H9 (cell line): ENCODE measurements around the gene ZYG11A. TPM values are rescaled to one million over a fixed set of nuclear protein-coding genes. Genes with fewer than 3 reads are reported as not detected.

Experiments
- DNase-seq: peaks from one replicate; pipeline ENCODE4 v3.0.0-alpha.2; 2017
- H2AFZ ChIP-seq: one replicate; pipeline ENCODE4 v1.6.1; 2013; ENCODE audit warnings: mild to moderate bottlenecking, low read length, control low read depth, moderate library complexity
- H2AK5ac ChIP-seq: 2 replicates; pipeline ENCODE4 v1.6.1; 2013; ENCODE audit warnings: low read length, control low read depth, mixed read lengths; ENCODE audit not compliant: insufficient read length
- H2BK120ac ChIP-seq: one replicate; pipeline ENCODE4 v1.6.1; 2013; ENCODE audit warnings: low read depth, mild to moderate bottlenecking, low read length, control low read depth, inconsistent platforms; ENCODE audit not compliant: poor library complexity, severe bottlenecking
- H2BK12ac ChIP-seq: 2 replicates; pipeline ENCODE4 v1.6.1; 2013; ENCODE audit warnings: low read length, control low read depth, mixed read lengths, low read depth; ENCODE audit not compliant: insufficient read length
- H2BK15ac ChIP-seq: 2 replicates; pipeline ENCODE4 v1.6.1; 2013; ENCODE audit warnings: low read depth, low read length, control low read depth
- H2BK20ac ChIP-seq: one replicate; pipeline ENCODE4 v1.6.1; 2013; ENCODE audit warnings: low read depth, mild to moderate bottlenecking, low read length, control low read depth, inconsistent platforms; ENCODE audit not compliant: poor library complexity, severe bottlenecking
- H2BK5ac ChIP-seq: 2 replicates; pipeline ENCODE4 v1.6.1; 2013; ENCODE audit warnings: low read length, control low read depth, mixed read lengths; ENCODE audit not compliant: insufficient read length
- H3K14ac ChIP-seq: 2 replicates; pipeline ENCODE4 v1.6.1; 2013; ENCODE audit warnings: low read length, control low read depth; ENCODE audit not compliant: insufficient read depth
- H3K18ac ChIP-seq: 2 replicates; pipeline ENCODE4 v1.6.1; 2013; ENCODE audit warnings: low read depth, mild to moderate bottlenecking, mixed read lengths, low read length, control low read depth; ENCODE audit not compliant: insufficient read length
- H3K23ac ChIP-seq: 2 replicates; pipeline ENCODE4 v1.6.1; 2013; ENCODE audit warnings: low read length, control low read depth, mixed read lengths, low read depth; ENCODE audit not compliant: insufficient read length
- H3K23me2 ChIP-seq: 2 replicates; pipeline ENCODE4 v1.6.1; 2013; ENCODE audit warnings: low read depth, mild to moderate bottlenecking, mixed read lengths, low read length, control low read depth; ENCODE audit not compliant: insufficient read length, poor library complexity, severe bottlenecking
- H3K27ac ChIP-seq: 2 replicates; pipeline ENCODE4 v1.5.1; 2013; ENCODE audit warnings: low read length, control low read depth, mixed read lengths, low read depth; ENCODE audit not compliant: insufficient read length
- H3K27me3 ChIP-seq: 2 replicates; pipeline ENCODE4 v1.6.1; 2013; ENCODE audit warnings: low read length, control low read depth, inconsistent platforms; ENCODE audit not compliant: insufficient read depth
- H3K4ac ChIP-seq: 2 replicates; pipeline ENCODE4 v1.6.1; 2013; ENCODE audit warnings: low read depth, mild to moderate bottlenecking, control low read depth, inconsistent platforms, low read length, moderate library complexity
- H3K4me1 ChIP-seq: 2 replicates; pipeline ENCODE4 v1.6.1; 2013; ENCODE audit warnings: low read length, control low read depth, inconsistent platforms; ENCODE audit not compliant: insufficient read depth
- H3K4me2 ChIP-seq: 2 replicates; pipeline ENCODE4 v1.6.1; 2013; ENCODE audit warnings: low read length, control low read depth, mixed read lengths; ENCODE audit not compliant: insufficient read length, insufficient read depth
- H3K56ac ChIP-seq: 2 replicates; pipeline ENCODE4 v1.6.1; 2013; ENCODE audit warnings: low read depth, mild to moderate bottlenecking, mixed read lengths, low read length, control low read depth; ENCODE audit not compliant: insufficient read length
- H3K79me1 ChIP-seq: 2 replicates; pipeline ENCODE4 v1.6.1; 2013; ENCODE audit warnings: low read depth, mild to moderate bottlenecking, moderate library complexity, low read length, control low read depth, inconsistent platforms; ENCODE audit not compliant: insufficient read depth, poor library complexity, severe bottlenecking
- H3K79me2 ChIP-seq: 2 replicates; pipeline ENCODE4 v1.6.1; 2013; ENCODE audit warnings: low read length, control low read depth, inconsistent platforms; ENCODE audit not compliant: insufficient read depth
- H3K9ac ChIP-seq: 2 replicates; pipeline ENCODE4 v1.6.1; 2013; ENCODE audit warnings: low read length, control low read depth, mixed read lengths; ENCODE audit not compliant: insufficient read length; ENCODE audit errors: extremely low read depth
- H3K9me3 ChIP-seq: one replicate; pipeline ENCODE4 v1.6.1; 2013; ENCODE audit warnings: low read depth, low read length, inconsistent platforms; ENCODE audit not compliant: control insufficient read depth
- H3T11ph ChIP-seq: one replicate; pipeline ENCODE4 v1.6.1; 2013; ENCODE audit warnings: mild to moderate bottlenecking, low read length, control low read depth, inconsistent platforms
- H4K20me1 ChIP-seq: one replicate; pipeline ENCODE4 v1.6.1; 2013; ENCODE audit not compliant: control insufficient read depth, insufficient read length, insufficient read depth
- H4K5ac ChIP-seq: 2 replicates; pipeline ENCODE4 v1.6.1; 2013; ENCODE audit warnings: low read depth, mild to moderate bottlenecking, mixed read lengths, low read length, control low read depth; ENCODE audit not compliant: insufficient read length
- H4K8ac ChIP-seq: replicated peaks from 2 replicates; pipeline ENCODE4 v1.6.1; 2013; ENCODE audit warnings: low read length, control low read depth, mixed read lengths, low read depth; ENCODE audit not compliant: insufficient read length
- H4K91ac ChIP-seq: 2 replicates; pipeline ENCODE4 v1.6.1; 2013; ENCODE audit warnings: low read depth, mild to moderate bottlenecking, moderate library complexity, mixed read lengths, low read length, control low read depth; ENCODE audit not compliant: insufficient read length
- H3K27ac Mint-ChIP-seq, 3 experiments: 2 replicates in 2 of 3; 3 replicates in 1 of 3; pipeline ENCODE4 v1.8.0; 2020 to 2021; ENCODE audit warnings: mixed read lengths in 3 of 3, mild to moderate bottlenecking in 1 of 3, moderate library complexity in 1 of 3
- H3K27me3 Mint-ChIP-seq: 2 replicates; pipeline ENCODE4 v1.8.0; 2021; ENCODE audit warnings: low read depth, mild to moderate bottlenecking, moderate library complexity, mixed read lengths
- H3K36me3 Mint-ChIP-seq, 3 experiments: 2 replicates in 2 of 3; 3 replicates in 1 of 3; pipeline ENCODE4 v1.8.0; 2020 to 2021; ENCODE audit warnings: low read depth in 3 of 3, mixed read lengths in 3 of 3; ENCODE audit not compliant: insufficient read depth in 1 of 3
- H3K4me1 Mint-ChIP-seq, 2 experiments: 2 replicates each; pipeline ENCODE4 v1.8.0; 2020; ENCODE audit warnings: mixed read lengths in 2 of 2
- H3K4me3 Mint-ChIP-seq, 2 experiments: 2 replicates in 1 of 2; 3 replicates in 1 of 2; pipeline ENCODE4 v1.8.0; 2020 to 2021; ENCODE audit warnings: mild to moderate bottlenecking in 2 of 2, mixed read lengths in 2 of 2, moderate library complexity in 1 of 2
- H3K9me3 Mint-ChIP-seq, 2 experiments: 2 replicates in 1 of 2; 3 replicates in 1 of 2; pipeline ENCODE4 v1.8.0; 2020; ENCODE audit warnings: mild to moderate bottlenecking in 2 of 2, mixed read lengths in 2 of 2, moderate library complexity in 1 of 2
- CTCF ChIP-seq: fragments of 200-600 bp; sonication (generic); conservative IDR thresholded peaks from 3 replicates; pipeline ENCODE4 v1.8.0; 2021; ENCODE audit warnings: antibody characterized with exemption, mild to moderate bottlenecking
- WGBS: extraction: QIAGEN DNeasy Blood & Tissue Kit; methylation state at CpG from one replicate; pipeline ENCODE4 v1.1.7; 2013; ENCODE audit warnings: missing lambda C conversion rate, low lambda C conversion rate, mixed read lengths; ENCODE audit not compliant: insufficient read length; ENCODE audit errors: extremely low coverage; 5-methylcytosine and 5-hydroxymethylcytosine counted together
- total RNA-seq: library from RNA; stranded (reverse); gene quantifications from 2 replicates; pipeline ENCODE4 v1.2.1, GENCODE V29; 2021

The ZYG11A gene
- total RNA-seq, 1 experiment from 2014 or later: 2.1 TPM

DNA sequence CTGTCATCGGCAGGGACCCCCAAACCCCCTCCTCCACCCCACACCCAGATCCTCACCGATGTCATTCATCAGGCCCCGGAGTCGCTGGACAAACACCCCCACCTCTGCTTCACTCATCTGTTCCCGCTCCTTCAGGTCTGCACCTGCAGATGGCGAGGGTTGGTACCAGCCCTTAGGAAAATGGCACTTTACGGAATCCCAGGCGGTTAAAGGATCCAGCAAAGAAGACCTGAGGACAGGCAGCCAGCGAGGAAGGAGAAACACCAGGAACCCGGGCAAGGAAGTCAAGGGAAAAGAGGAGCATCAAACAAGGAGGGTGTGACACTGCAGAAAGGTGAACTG, 65.2 kb downstream of the ZYG11A start:
- no peak overlapping the region for H4K8ac ChIP-seq
- no peak overlapping the region for H3K4ac ChIP-seq
- no peak overlapping the region for H2BK120ac ChIP-seq
- DNase-seq: no peak
- H4K91ac ChIP-seq: no peak overlapping the region
- H3K27me3 Mint-ChIP-seq: no peaks in the 10 kb centered on the region
- no peak overlapping the region for H3K18ac ChIP-seq
- no peak overlapping the region for H3K14ac ChIP-seq
- peaks cover 33 to 34% of the 10 kb centered on the region in 2 experiments for H3K4me1 Mint-ChIP-seq
- H3K9me3 ChIP-seq: no peaks in the 10 kb centered on the region
- no peak overlapping the region for H3K27ac ChIP-seq
- H3K23ac ChIP-seq: no peak overlapping the region
- H2AFZ ChIP-seq: no peak overlapping the region
- no peaks in the 10 kb centered on the region for H3K23me2 ChIP-seq
- no peak overlapping the region for H2AK5ac ChIP-seq
- no CpG with 5 or more reads among the region's 10 CpGs for WGBS
- peaks cover 0 to 3% (median 0%) of the 10 kb centered on the region in 3 experiments; a peak in 1 of 7 replicates for H3K36me3 Mint-ChIP-seq
- H3K27me3 ChIP-seq: no peaks in the 10 kb centered on the region
- no peaks in the 10 kb centered on the region for H4K20me1 ChIP-seq
- H3K9me3 Mint-ChIP-seq: no peaks in the 10 kb centered on the region
- H3K4me3 Mint-ChIP-seq: no peak overlapping the region
- peak overlapping the region in 2 of 3 experiments; percentile 49 to 54; a peak in 1 of 7 replicates for H3K27ac Mint-ChIP-seq
- H3K9ac ChIP-seq: no peak overlapping the region
- H2BK20ac ChIP-seq: no peak overlapping the region
- no peak overlapping the region for H2BK5ac ChIP-seq
- TF ChIP-seq CTCF: no peak
- H3T11ph ChIP-seq: no peak overlapping the region
- H3K79me2 ChIP-seq: no peaks in the 10 kb centered on the region
- no peak overlapping the region for H2BK15ac ChIP-seq
- H4K5ac ChIP-seq: no peak overlapping the region
- H2BK12ac ChIP-seq: no peak overlapping the region
- no peaks in the 10 kb centered on the region; the same call in 1 of the 2 replicates for H3K4me1 ChIP-seq
- no peak overlapping the region for H3K4me2 ChIP-seq
- no peak overlapping the region for H3K56ac ChIP-seq
- no peaks in the 10 kb centered on the region for H3K79me1 ChIP-seq
